Common myeloid progenitor, CD34-positive (primary cell): ENCODE data around the gene PLCB4.

Source experiments
- CTCF ChIA-PET: fragments of 350-600 bp; sonication (Branson Sonifier 250); formaldehyde crosslinking; loops from one replicate; lab custom pipeline; 2021; ENCODE audit warnings: antibody characterized with exemption; lab: Charles Lee
- POLR2A ChIA-PET: fragments of 350-600 bp; sonication (Branson Sonifier 250); formaldehyde crosslinking; loops from one replicate; lab custom pipeline; 2021; ENCODE audit warnings: antibody characterized with exemption; lab: Charles Lee
- DNase-seq, 3 donors: peaks; one replicate each; pipeline versions ENCODE4 v3.0.0 to v3.0.0-alpha.2; 2013
- H3K27ac ChIP-seq, 2 experiments: 1 replicate in 1 of 2; 2 replicates in 1 of 2; pipeline ENCODE4 v1.7.0; 2013; ENCODE audit warnings: inconsistent platforms in 2 of 2, low read length in 2 of 2, mild to moderate bottlenecking in 2 of 2, low read depth in 1 of 2, moderate library complexity in 1 of 2; ENCODE audit not compliant: severe bottlenecking in 2 of 2, insufficient read depth in 1 of 2, poor library complexity in 1 of 2
- H3K27me3 ChIP-seq, 5 experiments: replicated peaks in 2 of 5; 1 replicate in 3 of 5; 2 replicates in 2 of 5; pipeline versions ENCODE4 v1.6.1 to v1.7.0; 2013; ENCODE audit warnings: low read length in 4 of 5, mild to moderate bottlenecking in 2 of 5, moderate library complexity in 2 of 5, inconsistent platforms in 1 of 5; ENCODE audit not compliant: insufficient read depth in 5 of 5, control insufficient read depth in 4 of 5
- H3K36me3 ChIP-seq, 4 experiments: 1 replicate in 2 of 4; 2 replicates in 2 of 4; pipeline versions ENCODE4 v1.6.1 to v1.7.0; 2013; ENCODE audit warnings: low read length in 3 of 4, control low read depth in 1 of 4, mild to moderate bottlenecking in 1 of 4; ENCODE audit not compliant: control insufficient read depth in 4 of 4, insufficient read depth in 4 of 4
- H3K4me1 ChIP-seq, 4 experiments: 1 replicate in 3 of 4; 2 replicates in 1 of 4; pipeline versions ENCODE4 v1.6.1 to v1.7.1; 2013; ENCODE audit warnings: low read length in 3 of 4, mild to moderate bottlenecking in 3 of 4, control low read depth in 1 of 4, inconsistent platforms in 1 of 4, moderate library complexity in 1 of 4; ENCODE audit not compliant: control insufficient read depth in 4 of 4, insufficient read depth in 4 of 4; ENCODE audit errors: control extremely low read depth in 1 of 4
- H3K4me3 ChIP-seq, 7 experiments: 1 replicate in 4 of 7; 2 replicates in 3 of 7; pipeline versions ENCODE4 v1.5.1 to v1.7.0; 2013; ENCODE audit warnings: mild to moderate bottlenecking in 7 of 7, low read length in 6 of 7, moderate library complexity in 6 of 7, inconsistent platforms in 2 of 7, low read depth in 2 of 7, control low read depth in 1 of 7; ENCODE audit not compliant: insufficient read depth in 4 of 7, control insufficient read depth in 1 of 7; ENCODE audit errors: extremely low read depth in 1 of 7
- H3K9me3 ChIP-seq, 5 experiments: 1 replicate in 4 of 5; 2 replicates in 1 of 5; pipeline versions ENCODE4 v1.6.1 to v1.7.1; 2013; ENCODE audit warnings: low read length in 4 of 5, mild to moderate bottlenecking in 2 of 5, inconsistent platforms in 1 of 5, low read depth in 1 of 5, moderate library complexity in 1 of 5; ENCODE audit not compliant: control insufficient read depth in 4 of 5, insufficient read depth in 2 of 5; ENCODE audit errors: control extremely low read depth in 1 of 5
- WGBS: methylation state at CpG from one replicate; pipeline ENCODE4 v1.1.5; 2013; ENCODE audit not compliant: insufficient coverage; 5-methylcytosine and 5-hydroxymethylcytosine counted together

Gene PLCB4

GRCh38 chr20:9286501-9287461 lies 217.9 kb downstream of the PLCB4 start:
- Histone ChIP-seq H3K4me1 (peaks cover 0 to 2% (median 0%) of the 10 kb centered on the region in 4 experiments), H3K9me3 (no peaks in the 10 kb centered on the region), H3K27me3 (no peaks in the 10 kb centered on the region), H3K27ac (no peak overlapping the region), H3K4me3 (no peak overlapping the region), H3K36me3 (no peaks in the 10 kb centered on the region)
- POLR2A ChIA-PET = no interaction called here
- no CpG with 5 or more reads among the region's 3 CpGs for WGBS
- CTCF ChIA-PET = interaction anchor here (0.7 to 1.6 kb wide), 3 partner anchors 37 to 376 kb away, joined by 3 to 4 read pairs (median 3); no protein-coding TSS in a partner anchor
- DNase-seq = no peak

GRCh38 chr20:9287826-9288225 lies 218.9 kb downstream of the PLCB4 start:
- Histone ChIP-seq H3K27me3 (no peaks in the 10 kb centered on the region), H3K4me1 (no peaks in the 10 kb centered on the region), H3K36me3 (no peaks in the 10 kb centered on the region), H3K4me3 (no peak overlapping the region), H3K9me3 (no peaks in the 10 kb centered on the region), H3K27ac (no peak overlapping the region)
- WGBS = no CpG with 5 or more reads among the region's 1 CpG
- ChIA-PET POLR2A (interaction anchor here (0.6 to 0.7 kb wide), 2 partner anchors 11 to 74 kb away, joined by 3 to 7 read pairs; no protein-coding TSS in a partner anchor), CTCF (interaction anchor here (1.3 kb wide), 1 partner anchor 36 kb away, joined by 4 read pairs; no protein-coding TSS in a partner anchor)
- DNase-seq = no peak

DNA sequence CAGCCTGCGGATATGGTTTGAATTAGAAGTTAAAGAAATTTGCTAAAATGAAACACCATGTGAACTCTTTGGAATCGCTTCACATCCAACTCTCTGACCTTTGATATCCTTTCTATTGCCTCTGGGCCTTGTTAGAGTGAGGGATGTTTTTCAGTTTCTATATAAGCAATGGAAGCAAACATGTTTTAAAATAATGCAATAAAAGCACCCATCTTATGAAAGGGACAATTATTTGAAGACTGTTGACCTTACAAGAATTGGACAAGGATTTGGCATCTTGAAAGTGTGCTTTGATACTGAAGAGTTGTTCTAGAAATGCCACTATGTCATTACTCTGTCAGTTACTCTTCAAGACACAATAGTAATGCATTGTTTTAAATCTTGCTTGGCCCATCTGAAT lies 221.4 kb downstream of the PLCB4 start:
- H3K4me3 ChIP-seq = no peak overlapping the region
- DNase-seq = no peak
- H3K4me1 ChIP-seq = no peaks in the 10 kb centered on the region
- POLR2A ChIA-PET = no interaction called here
- no CpG with 5 or more reads among the region's 2 CpGs for WGBS
- no peaks in the 10 kb centered on the region for H3K27me3 ChIP-seq
- no peak overlapping the region for H3K27ac ChIP-seq
- CTCF ChIA-PET = interaction anchor here (1.2 kb wide), 1 partner anchor 13 kb away, joined by 4 read pairs; no protein-coding TSS in a partner anchor
- H3K36me3 ChIP-seq = peaks cover 0 to 2% (median 0%) of the 10 kb centered on the region in 4 experiments
- peaks cover 0 to 2% (median 0%) of the 10 kb centered on the region in 5 experiments for H3K9me3 ChIP-seq

DNA sequence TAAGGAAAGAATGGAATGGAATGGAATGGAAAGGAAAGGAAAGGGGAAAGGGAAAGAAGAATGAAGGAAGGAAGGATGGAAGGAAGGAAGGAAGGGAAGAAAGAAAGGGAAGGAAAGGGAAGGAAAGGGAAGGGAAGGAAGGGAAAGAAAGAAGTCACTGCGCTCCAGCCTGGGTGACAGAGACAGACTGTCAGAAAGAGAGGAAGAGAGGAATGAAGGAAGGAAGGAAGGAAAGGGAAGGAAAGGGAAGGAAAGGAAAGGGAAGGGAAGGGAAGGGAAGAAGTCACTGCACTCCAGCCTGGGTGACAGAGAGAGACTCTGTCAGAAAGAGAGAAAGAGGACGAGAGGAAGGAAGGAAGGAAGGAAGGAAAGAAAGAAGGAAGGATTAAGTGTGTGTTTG lies 224.3 kb downstream of the PLCB4 start:
- H3K9me3 ChIP-seq = peaks cover 0 to 2% (median 0%) of the 10 kb centered on the region in 5 experiments
- no peak overlapping the region for H3K4me3 ChIP-seq
- 96% methylated on average over 2 of the region's 2 CpGs for WGBS
- ChIA-PET POLR2A (no interaction called here), CTCF (interaction anchor here (1.1 to 1.2 kb wide), 2 partner anchors 52 to 439 kb away, joined by 3 to 4 read pairs; no protein-coding TSS in a partner anchor)
- H3K4me1 ChIP-seq = no peaks in the 10 kb centered on the region
- no peaks in the 10 kb centered on the region for H3K27me3 ChIP-seq
- H3K36me3 ChIP-seq = peaks cover 0 to 2% (median 0%) of the 10 kb centered on the region in 4 experiments
- DNase-seq = no peak
- H3K27ac ChIP-seq = no peak overlapping the region

GRCh38 chr20:9294041-9294440 lies 225.2 kb downstream of the PLCB4 start:
- DNase-seq = peak in 2 of 3 donors; percentile 9 to 13
- Histone ChIP-seq H3K36me3 (peaks cover 0 to 2% (median 0%) of the 10 kb centered on the region in 4 experiments), H3K9me3 (peaks cover 0 to 2% (median 0%) of the 10 kb centered on the region in 5 experiments), H3K27me3 (no peaks in the 10 kb centered on the region), H3K27ac (no peak overlapping the region), H3K4me3 (no peak overlapping the region), H3K4me1 (no peaks in the 10 kb centered on the region)
- ChIA-PET CTCF (interaction anchor here (1.1 to 1.2 kb wide), 2 partner anchors 51 to 440 kb away, joined by 3 to 4 read pairs; no protein-coding TSS in a partner anchor), POLR2A (no interaction called here)

DNA sequence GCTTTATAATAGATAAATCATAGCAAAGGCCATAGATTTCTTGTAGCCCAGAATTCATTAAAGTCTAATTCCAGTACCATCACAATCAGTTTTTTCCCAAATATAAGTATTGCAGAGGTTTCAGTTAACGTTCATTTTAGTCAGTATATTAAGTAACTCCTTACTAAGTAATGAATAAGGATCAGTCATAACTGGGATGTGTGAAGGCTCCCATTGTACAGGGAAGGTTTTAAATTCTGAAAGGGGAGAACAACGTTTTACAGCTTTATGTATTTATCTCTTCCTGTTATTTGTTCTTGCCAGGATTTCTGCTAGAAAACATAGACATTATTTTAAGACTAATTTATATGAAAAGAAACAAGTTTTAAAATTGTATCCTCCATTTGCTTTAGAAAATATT lies 230.0 kb downstream of the PLCB4 start:
- H3K4me3 ChIP-seq = no peak overlapping the region
- H3K36me3 ChIP-seq = peaks cover 0 to 2% (median 0%) of the 10 kb centered on the region in 4 experiments
- no CpG with 5 or more reads among the region's 2 CpGs for WGBS
- DNase-seq = no peak
- no peak overlapping the region for H3K27ac ChIP-seq
- POLR2A ChIA-PET = no interaction called here
- H3K9me3 ChIP-seq = peaks cover 0 to 2% (median 0%) of the 10 kb centered on the region in 5 experiments
- CTCF ChIA-PET = no interaction called here
- no peaks in the 10 kb centered on the region for H3K27me3 ChIP-seq
- no peaks in the 10 kb centered on the region for H3K4me1 ChIP-seq

- H3K9me3 ChIP-seq = peaks cover 0 to under 1% (median 0%) of the 10 kb centered on the region in 5 experiments
- CTCF ChIA-PET = no interaction called here
- DNase-seq = no peak
- POLR2A ChIA-PET = no interaction called here
- H3K4me3 ChIP-seq = no peak overlapping the region
- H3K27ac ChIP-seq = no peak overlapping the region
- H3K36me3 ChIP-seq = peaks cover 0 to 1% (median 0%) of the 10 kb centered on the region in 4 experiments
- no peaks in the 10 kb centered on the region for H3K4me1 ChIP-seq
- H3K27me3 ChIP-seq = no peaks in the 10 kb centered on the region
These were observed 231.2 kb downstream of the PLCB4 start for GRCh38 chr20:9300080-9300479.
